ENCODE measurements around the gene IQCM.

DNA sequence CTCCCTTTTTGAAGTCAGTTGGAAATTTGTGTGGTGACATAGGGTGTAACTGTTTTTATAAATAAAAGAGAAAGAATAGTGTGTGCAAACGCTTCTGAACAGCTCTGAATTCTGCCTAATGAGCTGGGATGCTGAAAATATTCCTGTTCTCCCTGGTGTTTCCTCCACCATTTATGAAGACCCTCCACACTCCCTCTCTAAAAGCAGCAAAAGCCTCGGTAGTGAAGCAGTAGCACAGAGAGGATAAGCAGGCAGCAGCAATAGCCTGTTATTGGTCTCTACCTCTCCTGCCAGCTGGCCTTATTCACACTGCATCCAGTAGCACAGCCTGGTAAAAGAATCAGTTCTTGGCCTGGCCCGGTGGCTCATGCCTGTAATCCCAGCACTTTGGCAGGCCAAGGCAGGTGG is 406.1 kb downstream of the IQCM start:
- TF ChIP-seq, protein P1, sequence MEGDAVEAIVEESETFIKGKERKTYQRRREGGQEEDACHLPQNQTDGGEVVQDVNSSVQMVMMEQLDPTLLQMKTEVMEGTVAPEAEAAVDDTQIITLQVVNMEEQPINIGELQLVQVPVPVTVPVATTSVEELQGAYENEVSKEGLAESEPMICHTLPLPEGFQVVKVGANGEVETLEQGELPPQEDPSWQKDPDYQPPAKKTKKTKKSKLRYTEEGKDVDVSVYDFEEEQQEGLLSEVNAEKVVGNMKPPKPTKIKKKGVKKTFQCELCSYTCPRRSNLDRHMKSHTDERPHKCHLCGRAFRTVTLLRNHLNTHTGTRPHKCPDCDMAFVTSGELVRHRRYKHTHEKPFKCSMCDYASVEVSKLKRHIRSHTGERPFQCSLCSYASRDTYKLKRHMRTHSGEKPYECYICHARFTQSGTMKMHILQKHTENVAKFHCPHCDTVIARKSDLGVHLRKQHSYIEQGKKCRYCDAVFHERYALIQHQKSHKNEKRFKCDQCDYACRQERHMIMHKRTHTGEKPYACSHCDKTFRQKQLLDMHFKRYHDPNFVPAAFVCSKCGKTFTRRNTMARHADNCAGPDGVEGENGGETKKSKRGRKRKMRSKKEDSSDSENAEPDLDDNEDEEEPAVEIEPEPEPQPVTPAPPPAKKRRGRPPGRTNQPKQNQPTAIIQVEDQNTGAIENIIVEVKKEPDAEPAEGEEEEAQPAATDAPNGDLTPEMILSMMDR (conservative IDR thresholded peaks at IDR 0.05 in 1 of 2, IDR thresholded peaks at IDR 0.05 in 1 of 2; ENCODE audit: low read depth in 1 of 2, low read length in 2 of 2): no peak
- no peak for TF ChIP-seq EZH2 (IDR thresholded peaks at IDR 0.05; ENCODE audit: low read length, missing control alignments)
